Spleen (tissue), 7 donors: Measurements from ENCODE around the gene SPECC1.

Experiments
- POLR2A ChIP-seq, 3 donors: fragments of 450-650 bp; IDR thresholded peaks; one replicate each; pipeline ENCODE4 v1.5.1; 2017; ENCODE audit warnings: antibody characterized with exemption in 3 of 3, mild to moderate bottlenecking in 1 of 3
- POLR2AphosphoS5 ChIP-seq, 3 donors: sonication (generic); formaldehyde crosslinking; IDR thresholded peaks; one replicate each; pipeline ENCODE4 v1.5.1; 2017; ENCODE audit warnings: antibody characterized with exemption in 3 of 3
- TF ChIP-seq, protein P1 (sequence below), 11 experiments: fragments of 200-600 bp in 7 of 11; fragments of 450-650 bp in 4 of 11; sonication (generic) in 4 of 11; IDR thresholded peaks in 8 of 11; conservative IDR thresholded peaks in 3 of 11; 1 replicate in 7 of 11; 2 replicates in 4 of 11; pipeline versions ENCODE4 v1.4.0 to v1.8.0; 2016 to 2021; ENCODE audit warnings: antibody characterized with exemption in 11 of 11, inconsistent platforms in 4 of 11, mild to moderate bottlenecking in 1 of 11
- donor health status: DM: no; HTN: no; CAD: no; lungs with moderate emphysema.
- donor health status: DM: no; HTN: no; CAD: no.
- donor health status: DM: no; HTN: no; CAD: no.

DNA sequence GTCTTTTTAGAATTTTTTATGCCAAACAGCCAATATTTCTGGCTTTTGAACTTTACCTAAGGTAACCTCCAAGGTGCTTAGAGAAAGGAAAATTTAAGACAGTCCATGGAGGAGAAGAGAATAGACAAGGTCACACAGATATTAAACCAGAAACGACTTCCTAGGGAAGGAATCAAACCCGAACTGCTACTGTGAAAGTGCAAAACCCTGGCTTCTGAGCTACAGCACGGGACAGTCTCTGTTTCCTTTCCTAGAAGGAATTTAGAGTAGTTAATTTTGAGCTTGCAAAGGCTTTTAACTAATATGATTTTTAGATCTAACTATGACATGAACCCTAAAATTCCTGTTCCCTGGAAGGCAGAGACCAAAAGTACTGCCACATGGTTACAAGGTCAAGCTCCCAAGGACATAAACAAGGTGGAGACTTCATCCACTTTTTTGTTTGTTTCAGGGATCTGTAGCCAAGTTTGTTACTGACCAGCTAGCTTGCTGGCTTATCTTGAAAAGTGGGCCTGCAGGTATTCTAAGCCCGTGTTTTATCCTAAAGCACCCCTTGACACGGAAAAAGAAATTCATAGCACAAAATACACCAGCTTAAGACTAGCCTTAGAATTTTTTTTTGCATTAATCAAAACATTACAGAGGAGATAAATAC lies 188.2 kb downstream of the SPECC1 start:
- TF ChIP-seq, protein P1, sequence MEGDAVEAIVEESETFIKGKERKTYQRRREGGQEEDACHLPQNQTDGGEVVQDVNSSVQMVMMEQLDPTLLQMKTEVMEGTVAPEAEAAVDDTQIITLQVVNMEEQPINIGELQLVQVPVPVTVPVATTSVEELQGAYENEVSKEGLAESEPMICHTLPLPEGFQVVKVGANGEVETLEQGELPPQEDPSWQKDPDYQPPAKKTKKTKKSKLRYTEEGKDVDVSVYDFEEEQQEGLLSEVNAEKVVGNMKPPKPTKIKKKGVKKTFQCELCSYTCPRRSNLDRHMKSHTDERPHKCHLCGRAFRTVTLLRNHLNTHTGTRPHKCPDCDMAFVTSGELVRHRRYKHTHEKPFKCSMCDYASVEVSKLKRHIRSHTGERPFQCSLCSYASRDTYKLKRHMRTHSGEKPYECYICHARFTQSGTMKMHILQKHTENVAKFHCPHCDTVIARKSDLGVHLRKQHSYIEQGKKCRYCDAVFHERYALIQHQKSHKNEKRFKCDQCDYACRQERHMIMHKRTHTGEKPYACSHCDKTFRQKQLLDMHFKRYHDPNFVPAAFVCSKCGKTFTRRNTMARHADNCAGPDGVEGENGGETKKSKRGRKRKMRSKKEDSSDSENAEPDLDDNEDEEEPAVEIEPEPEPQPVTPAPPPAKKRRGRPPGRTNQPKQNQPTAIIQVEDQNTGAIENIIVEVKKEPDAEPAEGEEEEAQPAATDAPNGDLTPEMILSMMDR (IDR thresholded peaks at IDR 0.05 in 8 of 11, conservative IDR thresholded peaks at IDR 0.05 in 3 of 11), result no peak
- TF ChIP-seq POLR2AphosphoS5 (IDR thresholded peaks at IDR 0.05) (no peak), POLR2A (IDR thresholded peaks at IDR 0.05) (no peak)
